Measurements from ENCODE around the gene MORN5. TPM values are rescaled to one million over a fixed set of nuclear protein-coding genes. Genes with fewer than 3 reads are reported as not detected.

The MORN5 gene
- total RNA-seq, 2 experiments from 2014 or later = not detected

DNA sequence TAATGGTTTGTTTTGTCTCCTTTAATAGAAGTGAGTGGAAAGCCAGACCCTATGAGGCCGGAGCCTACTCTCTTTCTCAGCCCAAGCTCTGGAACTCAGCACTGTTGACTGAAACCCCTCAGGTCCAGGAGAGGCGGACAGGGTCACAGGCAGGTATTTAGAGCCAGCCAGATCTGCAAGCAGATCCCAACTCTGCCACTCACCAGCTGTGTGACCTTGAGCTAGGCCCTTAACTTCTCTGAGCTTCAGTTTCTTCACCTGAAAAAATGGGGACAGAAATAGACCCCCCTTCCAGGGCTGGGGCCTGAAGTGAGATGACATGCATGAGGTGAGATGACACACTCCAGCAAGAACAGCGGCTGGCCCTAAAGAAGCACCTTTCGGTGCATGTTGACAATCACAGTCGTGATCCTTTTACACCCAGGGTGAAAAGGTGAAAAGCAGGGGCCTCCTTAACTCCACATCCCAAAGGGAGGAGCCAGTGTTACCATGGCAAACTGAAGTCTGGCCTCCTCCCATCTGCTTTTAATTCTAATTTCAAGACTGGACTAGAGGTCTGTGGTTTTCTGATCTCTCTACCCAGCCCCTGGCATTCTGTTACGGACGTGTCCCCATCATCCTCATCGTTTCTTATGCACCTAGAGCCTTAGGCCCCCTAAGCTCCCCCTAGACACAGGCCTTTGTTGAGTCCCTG is 27.2 kb downstream of the MORN5 start:
- no peak for DNase-seq
- H3K27me3 Mint-ChIP-seq = peaks cover 10% of the 10 kb centered on the region
- H3K9me3 Mint-ChIP-seq = no peaks in the 10 kb centered on the region
- no peak overlapping the region for H3K4me3 Mint-ChIP-seq
- H3K4me1 Mint-ChIP-seq = no peaks in the 10 kb centered on the region
- no peak overlapping the region for H3K27ac Mint-ChIP-seq
- H3K36me3 Mint-ChIP-seq = no peaks in the 10 kb centered on the region

DNA sequence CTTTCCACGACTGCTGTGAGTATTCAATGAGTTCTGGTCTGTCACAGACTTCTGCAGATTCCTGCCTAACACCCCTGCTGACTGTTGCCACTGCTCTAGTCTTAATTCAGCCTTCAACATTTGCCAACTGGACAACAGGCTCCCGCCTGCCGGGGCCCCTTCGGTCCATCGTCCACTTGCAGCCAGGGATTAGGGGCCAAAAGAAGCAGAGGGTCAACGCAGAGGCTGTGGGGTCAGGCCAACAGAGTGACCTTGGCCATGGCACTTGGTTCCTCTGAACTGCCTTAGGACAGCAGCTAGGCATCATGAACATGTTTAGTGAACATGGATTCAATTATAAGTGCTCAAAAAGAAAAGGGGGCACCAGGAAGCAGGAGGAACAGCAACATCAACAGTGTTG is 28.7 kb downstream of the MORN5 start:
- no peak for DNase-seq
- Mint-ChIP-seq H3K4me1 (no peaks in the 10 kb centered on the region), H3K9me3 (no peaks in the 10 kb centered on the region), H3K27ac (no peak overlapping the region), H3K4me3 (no peak overlapping the region), H3K27me3 (peaks cover under 1% of the 10 kb centered on the region), H3K36me3 (no peaks in the 10 kb centered on the region)

DNA sequence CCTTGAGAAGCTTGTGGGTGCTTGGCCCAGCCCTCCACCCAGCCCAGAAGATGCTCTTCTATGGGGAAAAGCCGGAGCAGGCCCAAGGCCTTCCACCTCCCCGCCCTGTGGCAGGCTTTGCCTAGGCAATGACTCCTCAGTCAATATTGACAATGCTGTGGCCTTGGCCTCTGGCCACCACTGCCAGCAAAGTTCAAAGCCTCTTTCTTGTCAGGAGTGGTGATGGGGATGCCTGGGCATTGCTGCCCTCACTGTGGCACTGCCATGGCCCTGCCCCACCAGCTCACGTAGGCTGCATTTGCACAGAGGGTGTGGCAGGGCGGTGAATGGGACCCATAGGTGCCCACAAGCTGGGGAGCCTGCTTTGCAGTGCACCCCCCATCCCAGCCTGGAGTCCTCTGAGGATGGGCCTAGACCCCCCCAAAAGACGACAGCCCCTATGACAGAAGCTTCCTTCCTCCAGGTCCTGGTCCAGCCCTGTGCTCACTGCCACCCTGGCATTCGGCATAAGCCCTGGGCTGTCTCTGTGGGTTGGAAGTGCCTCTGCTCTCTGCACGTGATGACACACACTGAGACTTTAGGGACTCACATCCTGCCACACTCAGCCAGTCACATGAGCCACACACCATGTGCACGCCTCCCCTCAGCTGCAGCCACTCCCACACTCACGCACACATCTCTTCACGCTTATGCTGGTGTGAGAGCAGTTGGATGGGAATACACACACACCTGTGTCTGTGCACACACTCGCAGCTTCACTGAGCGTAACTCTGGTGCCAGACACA is 31.1 kb downstream of the MORN5 start:
- no peak for DNase-seq
- no peaks in the 10 kb centered on the region for H3K9me3 Mint-ChIP-seq
- no peak overlapping the region for H3K4me3 Mint-ChIP-seq

DNA sequence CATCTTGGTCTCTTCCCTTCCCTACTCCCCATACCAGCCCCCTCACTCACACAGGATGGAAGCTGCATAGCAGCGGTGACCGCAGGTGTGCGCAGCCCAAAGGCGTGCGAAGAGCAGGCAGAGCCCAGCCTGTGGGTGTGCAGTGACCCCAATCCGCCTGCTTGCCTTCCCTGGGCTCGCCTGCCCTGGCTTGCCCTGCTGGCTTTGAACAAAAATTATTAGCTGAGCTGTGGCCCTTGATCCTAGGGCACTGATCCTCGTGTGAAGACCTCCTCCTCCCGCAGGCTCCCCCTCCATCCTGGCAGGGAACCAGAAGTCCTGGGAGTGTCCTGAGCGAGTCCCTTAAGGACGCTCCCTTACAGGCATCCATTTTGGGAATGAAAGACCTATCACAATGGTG is 31.9 kb downstream of the MORN5 start:
- Mint-ChIP-seq H3K4me1 (no peaks in the 10 kb centered on the region), H3K27me3 (no peaks in the 10 kb centered on the region), H3K27ac (no peak overlapping the region), H3K9me3 (no peaks in the 10 kb centered on the region), H3K4me3 (no peak overlapping the region), H3K36me3 (no peaks in the 10 kb centered on the region)
- no peak for DNase-seq

More for the DNA sequence above, 31.1 kb downstream of the MORN5 start:
- no peaks in the 10 kb centered on the region for H3K4me1 Mint-ChIP-seq
- no peak overlapping the region for H3K27ac Mint-ChIP-seq
- H3K36me3 Mint-ChIP-seq = no peaks in the 10 kb centered on the region
- no peaks in the 10 kb centered on the region for H3K27me3 Mint-ChIP-seq

DNA sequence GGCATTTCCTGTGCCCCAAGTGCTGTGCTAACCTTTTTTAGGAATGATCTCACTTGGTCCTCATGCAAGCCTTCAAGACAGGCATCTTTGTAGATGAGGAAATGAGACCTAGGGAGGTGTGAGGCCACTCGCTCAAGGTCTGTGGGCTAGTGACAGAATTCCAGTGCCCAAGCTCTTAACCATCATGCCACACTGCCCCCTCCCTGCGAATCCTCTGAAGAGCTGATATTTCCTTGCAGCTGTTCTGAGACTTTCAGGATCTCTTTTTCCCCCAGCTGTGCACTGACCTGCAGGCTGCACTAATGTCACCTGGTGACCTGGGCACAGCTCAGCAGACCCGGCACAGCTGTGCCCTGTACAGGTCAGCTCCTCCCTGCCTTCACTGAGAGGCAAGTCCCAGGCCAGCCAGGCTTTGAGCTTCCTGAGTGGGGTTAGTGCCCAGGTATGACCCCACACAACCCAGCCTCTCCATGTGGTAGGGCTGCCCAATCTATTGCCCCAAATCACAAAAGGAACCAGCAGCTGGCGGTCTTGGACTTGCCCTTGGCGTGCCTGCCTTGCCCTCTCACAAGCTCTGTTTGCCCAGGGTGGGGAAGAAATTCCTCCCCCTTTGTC is 32.7 kb downstream of the MORN5 start:
- H3K4me3 Mint-ChIP-seq = no peak overlapping the region
- DNase-seq = no peak
- no peaks in the 10 kb centered on the region for H3K4me1 Mint-ChIP-seq
- no peak overlapping the region for H3K27ac Mint-ChIP-seq
- H3K27me3 Mint-ChIP-seq = no peaks in the 10 kb centered on the region
- H3K36me3 Mint-ChIP-seq = no peaks in the 10 kb centered on the region
- H3K9me3 Mint-ChIP-seq = no peaks in the 10 kb centered on the region

DNA sequence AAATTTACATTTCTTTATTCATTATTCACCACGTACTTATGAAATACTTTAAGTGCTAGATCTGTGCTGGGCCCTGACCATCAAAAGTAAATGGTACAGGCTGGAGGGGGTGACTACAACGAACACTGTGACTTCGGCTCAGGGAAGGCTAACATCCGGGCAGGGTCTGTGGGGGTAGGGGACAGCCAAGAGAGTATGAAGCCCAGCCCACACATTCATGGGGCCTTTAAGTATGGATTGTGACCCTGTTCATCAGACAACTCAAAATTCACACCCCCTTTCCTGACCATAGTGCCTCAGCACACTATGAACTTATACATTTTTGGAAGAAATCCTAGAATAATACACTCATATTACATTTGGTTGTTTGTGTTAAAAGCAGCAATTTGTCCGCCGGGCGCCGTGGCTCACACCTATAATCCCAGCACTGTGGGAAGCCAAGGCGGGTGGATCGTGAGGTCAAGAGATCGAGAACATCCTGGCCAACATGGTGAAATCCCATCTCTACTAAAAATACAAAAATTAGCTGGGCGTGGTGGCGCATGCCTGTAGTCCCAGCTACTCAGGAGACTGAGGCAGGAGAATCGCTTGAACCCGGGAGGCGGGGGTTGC is 33.3 kb downstream of the MORN5 start:
- H3K4me3 Mint-ChIP-seq = no peak overlapping the region
- H3K9me3 Mint-ChIP-seq = no peaks in the 10 kb centered on the region
- DNase-seq = no peak
- H3K27me3 Mint-ChIP-seq = no peaks in the 10 kb centered on the region
- H3K4me1 Mint-ChIP-seq = no peaks in the 10 kb centered on the region
- no peaks in the 10 kb centered on the region for H3K36me3 Mint-ChIP-seq
- H3K27ac Mint-ChIP-seq = no peak overlapping the region

DNA sequence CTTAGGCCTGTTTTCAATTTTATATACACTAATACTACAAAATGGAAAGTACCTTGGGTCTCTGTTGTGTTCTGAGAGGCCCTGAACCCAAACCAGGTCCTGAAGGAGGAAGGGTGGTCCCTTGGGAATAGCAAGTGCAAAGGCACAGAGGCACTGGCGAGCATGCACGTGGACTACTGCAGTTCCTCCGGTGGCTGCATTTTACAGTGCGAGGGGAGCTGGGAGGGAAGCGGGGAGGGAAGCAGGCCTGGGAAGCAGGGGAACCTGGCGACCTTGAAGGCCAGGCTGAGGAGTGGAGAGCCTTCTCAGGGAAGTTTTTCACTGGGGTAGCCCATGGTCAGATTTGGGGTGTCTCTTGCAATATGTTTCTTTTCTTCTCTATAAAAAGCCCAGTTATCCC is 33.9 kb downstream of the MORN5 start:
- Mint-ChIP-seq H3K4me3 (no peak overlapping the region), H3K27me3 (no peaks in the 10 kb centered on the region), H3K27ac (no peak overlapping the region), H3K36me3 (no peaks in the 10 kb centered on the region), H3K4me1 (no peaks in the 10 kb centered on the region), H3K9me3 (no peaks in the 10 kb centered on the region)
- DNase-seq = no peak

DNA sequence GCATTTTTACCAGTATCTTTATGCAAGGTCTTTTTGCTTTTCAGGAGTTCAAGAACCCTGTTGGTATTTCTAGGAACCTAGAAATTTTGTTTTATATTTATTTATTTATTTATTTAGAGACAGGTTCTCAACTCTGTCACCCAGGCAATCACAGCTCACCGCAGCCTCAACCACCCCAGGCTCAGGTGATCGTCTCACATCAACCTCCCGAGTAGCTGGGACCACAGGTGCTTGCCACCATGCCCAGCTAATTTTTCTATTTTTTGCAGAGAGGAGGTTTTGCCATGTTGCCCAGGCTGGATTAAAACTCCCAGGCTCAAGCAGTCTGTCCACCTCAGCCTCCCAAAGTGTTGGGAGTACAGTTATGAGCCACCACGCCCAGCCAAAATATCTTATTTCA is 36.2 kb downstream of the MORN5 start:
- Mint-ChIP-seq H3K27ac (no peak overlapping the region), H3K9me3 (no peaks in the 10 kb centered on the region), H3K36me3 (no peaks in the 10 kb centered on the region), H3K4me1 (no peaks in the 10 kb centered on the region), H3K27me3 (no peaks in the 10 kb centered on the region), H3K4me3 (no peak overlapping the region)
- no peak for DNase-seq

DNA sequence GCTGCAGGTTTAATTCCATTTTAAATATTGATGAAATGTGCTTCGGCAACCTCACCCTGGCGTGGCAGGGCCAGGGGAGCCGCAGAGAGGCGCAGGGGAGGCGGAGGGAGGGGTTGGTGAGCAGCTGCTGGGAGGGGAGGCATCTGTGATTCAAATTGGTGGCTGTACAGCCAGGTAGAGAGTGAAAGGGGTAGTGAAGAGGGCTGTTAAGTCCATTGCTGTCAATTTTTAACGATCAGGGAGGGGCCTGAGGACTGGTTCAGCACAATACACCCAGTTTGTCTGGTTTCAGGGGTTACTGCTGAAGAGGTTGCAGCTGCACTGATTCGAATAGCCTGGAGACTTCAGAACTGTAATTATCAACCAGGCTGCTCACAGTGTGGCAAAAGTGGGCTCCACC is 37.7 kb downstream of the MORN5 start:
- Mint-ChIP-seq H3K27ac (no peak overlapping the region), H3K27me3 (no peaks in the 10 kb centered on the region), H3K9me3 (no peaks in the 10 kb centered on the region), H3K4me3 (no peak overlapping the region), H3K36me3 (no peaks in the 10 kb centered on the region), H3K4me1 (no peaks in the 10 kb centered on the region)
- DNase-seq = no peak

DNA sequence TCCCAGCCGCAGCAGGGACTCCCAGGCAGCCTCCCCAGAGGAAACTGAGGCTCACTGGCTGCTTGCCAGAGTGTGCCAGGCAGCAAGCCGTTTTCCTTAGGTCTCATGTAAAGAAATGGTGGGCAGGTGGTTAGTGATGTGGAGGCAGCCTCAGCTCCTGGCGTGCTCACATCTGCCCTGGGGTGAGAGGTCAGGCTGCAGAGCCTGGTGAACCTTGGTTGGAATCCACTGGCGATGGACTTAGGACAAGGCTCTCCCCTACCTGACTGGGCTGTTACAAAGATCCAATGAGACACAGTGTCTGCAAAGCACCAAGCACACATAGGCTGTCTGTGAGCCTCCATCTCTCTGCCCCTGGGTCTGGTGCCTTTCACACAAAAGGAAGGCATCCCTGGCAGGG is 38.2 kb downstream of the MORN5 start:
- DNase-seq = no peak
- H3K27me3 Mint-ChIP-seq = no peaks in the 10 kb centered on the region
- H3K36me3 Mint-ChIP-seq = no peaks in the 10 kb centered on the region
- H3K9me3 Mint-ChIP-seq = no peaks in the 10 kb centered on the region
- H3K27ac Mint-ChIP-seq = no peak overlapping the region
- H3K4me1 Mint-ChIP-seq = no peaks in the 10 kb centered on the region
- H3K4me3 Mint-ChIP-seq = no peak overlapping the region

DNA sequence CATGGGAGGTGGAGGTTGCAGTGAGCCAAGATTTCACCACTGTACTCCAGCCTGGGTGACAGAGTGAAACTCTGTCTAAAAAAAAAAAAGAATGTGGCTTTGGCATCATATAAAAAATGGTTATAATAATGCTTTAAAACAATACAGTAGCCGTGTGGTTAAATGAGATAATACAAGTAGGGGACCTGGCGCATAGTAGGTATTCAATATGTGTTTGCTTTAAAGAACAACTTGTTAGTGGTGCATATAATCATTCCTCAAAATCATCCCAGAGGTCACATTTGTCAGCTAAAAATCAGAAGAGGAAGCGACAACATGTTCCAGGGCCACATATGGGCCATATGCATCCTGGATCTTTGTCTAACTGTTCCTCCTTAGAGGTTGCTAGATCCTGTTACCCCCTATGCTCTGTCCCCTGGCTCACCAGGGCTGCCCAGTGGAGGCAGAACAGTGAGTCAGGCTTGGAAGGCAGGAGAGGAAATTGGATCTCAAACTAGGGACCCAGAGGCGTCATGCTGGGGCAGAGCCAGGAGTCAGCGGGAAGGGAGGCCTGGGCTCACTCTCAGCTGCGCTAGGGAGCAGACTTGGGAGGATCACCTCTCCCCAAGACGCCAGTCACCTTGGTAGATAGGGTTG is 41.4 kb downstream of the MORN5 start:
- DNase-seq = no peak
- Mint-ChIP-seq H3K4me1 (no peaks in the 10 kb centered on the region), H3K9me3 (no peaks in the 10 kb centered on the region), H3K27me3 (no peaks in the 10 kb centered on the region), H3K4me3 (no peak overlapping the region), H3K36me3 (no peaks in the 10 kb centered on the region), H3K27ac (no peak overlapping the region)

DNA sequence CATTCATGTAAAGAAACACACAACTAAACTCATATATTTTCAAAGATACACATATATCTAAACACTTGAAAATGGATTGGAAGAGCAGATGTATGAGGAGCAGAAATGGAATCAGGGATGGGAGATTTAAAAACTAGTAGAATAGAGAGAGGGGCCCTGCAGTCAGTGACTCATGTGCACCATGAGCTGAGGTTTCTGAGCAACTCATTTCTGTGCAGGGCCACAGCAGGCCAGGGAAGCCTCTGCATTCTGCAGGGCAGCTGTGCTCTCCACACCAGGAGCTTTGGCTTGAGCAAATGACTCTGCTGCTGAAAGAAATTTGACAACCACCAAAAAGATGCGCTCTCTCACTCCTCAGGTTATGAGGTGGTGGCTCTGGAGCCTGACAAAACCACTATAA is 41.9 kb downstream of the MORN5 start:
- DNase-seq = no peak
- Mint-ChIP-seq H3K27ac (no peak overlapping the region), H3K36me3 (no peaks in the 10 kb centered on the region), H3K27me3 (no peaks in the 10 kb centered on the region), H3K4me3 (no peak overlapping the region), H3K4me1 (no peaks in the 10 kb centered on the region), H3K9me3 (no peaks in the 10 kb centered on the region)

DNA sequence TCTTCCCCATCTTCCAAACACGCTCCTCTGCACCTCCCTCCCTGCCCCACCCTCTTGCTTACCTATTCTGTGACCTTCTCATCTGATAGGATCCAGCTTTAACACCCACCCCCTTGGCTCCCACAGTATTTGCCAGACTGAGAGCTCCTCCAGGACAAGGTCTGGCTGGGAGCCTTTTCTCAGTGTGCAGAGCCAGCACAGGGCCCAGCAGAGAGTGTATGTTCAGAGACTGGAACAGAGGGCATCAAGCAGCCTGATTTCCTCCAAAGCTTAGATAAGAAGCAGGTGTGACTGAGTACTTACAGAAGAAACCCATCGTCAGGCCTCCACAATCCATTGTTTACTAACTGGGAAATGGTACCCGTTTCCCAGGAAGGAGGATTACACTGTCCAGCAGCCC is 42.4 kb downstream of the MORN5 start:
- DNase-seq = no peak
- Mint-ChIP-seq H3K36me3 (no peaks in the 10 kb centered on the region), H3K27me3 (no peaks in the 10 kb centered on the region)

DNA sequence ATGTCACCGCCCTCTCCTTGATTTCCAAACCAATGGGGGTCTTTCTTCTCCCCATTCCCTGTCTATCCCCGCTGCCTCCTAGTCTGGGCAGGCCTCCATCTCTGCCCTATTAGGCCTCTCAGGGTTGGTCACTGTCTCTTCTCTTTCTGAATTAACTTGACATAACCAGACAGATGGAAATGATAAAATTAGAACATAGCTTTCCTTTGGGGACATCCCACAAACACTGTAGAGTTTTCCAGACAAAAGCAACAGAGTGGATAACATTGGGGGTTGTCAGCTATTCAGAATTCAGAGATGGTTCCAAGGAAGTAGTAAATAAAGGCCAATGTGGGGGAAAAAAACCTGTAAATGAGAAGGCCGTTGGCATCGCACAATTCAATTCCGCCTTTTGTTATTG is 44.3 kb downstream of the MORN5 start:
- Mint-ChIP-seq H3K9me3 (no peaks in the 10 kb centered on the region), H3K4me3 (no peak overlapping the region), H3K27ac (no peak overlapping the region), H3K27me3 (no peaks in the 10 kb centered on the region), H3K4me1 (no peaks in the 10 kb centered on the region), H3K36me3 (no peaks in the 10 kb centered on the region)
- no peak for DNase-seq

More for the DNA sequence above, 42.4 kb downstream of the MORN5 start:
- no peaks in the 10 kb centered on the region for H3K9me3 Mint-ChIP-seq
- H3K4me1 Mint-ChIP-seq = no peaks in the 10 kb centered on the region
- no peak overlapping the region for H3K27ac Mint-ChIP-seq
- no peak overlapping the region for H3K4me3 Mint-ChIP-seq

DNA sequence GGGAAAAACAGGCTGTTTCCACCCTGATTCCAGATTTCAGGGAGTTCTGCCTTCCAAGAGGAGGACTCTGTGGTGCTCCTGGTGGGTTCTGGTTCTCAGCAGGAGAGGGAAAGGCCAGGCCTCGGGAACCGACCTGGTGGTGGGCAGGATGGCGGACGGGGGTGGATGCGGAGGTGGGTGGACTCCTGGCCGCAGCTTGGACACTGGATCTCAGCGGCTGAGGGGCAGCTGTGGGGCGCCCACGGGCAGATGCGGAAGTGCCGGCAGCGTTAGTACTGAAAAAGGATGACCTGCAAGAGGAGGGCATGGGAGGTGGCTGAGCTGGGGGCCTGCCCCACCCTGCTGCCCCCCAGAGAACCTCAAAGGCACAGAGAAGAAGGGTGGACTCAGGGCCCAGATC is 44.8 kb downstream of the MORN5 start:
- no peaks in the 10 kb centered on the region for H3K27me3 Mint-ChIP-seq
- no peaks in the 10 kb centered on the region for H3K36me3 Mint-ChIP-seq
- H3K9me3 Mint-ChIP-seq = no peaks in the 10 kb centered on the region
- no peak overlapping the region for H3K27ac Mint-ChIP-seq
- H3K4me3 Mint-ChIP-seq = no peak overlapping the region
- no peak for DNase-seq
- H3K4me1 Mint-ChIP-seq = no peaks in the 10 kb centered on the region

Measured in activated naive CD8-positive, alpha-beta T cell treated with anti-CD3 and anti-CD28 coated beads for 36 hours (primary cell).